Stromal cell of bone marrow (primary cell): ENCODE measurements around the gene CSN3.
"Not testable (repeated sequence)": the region's sequence is repeated elsewhere in the genome, so short reads cannot be mapped to it uniquely, and the experiment has no call there.

ENCODE experiments used
- DNase-seq: peaks from one replicate; pipeline ENCODE4 v3.0.0-alpha.2; 2012; ENCODE audit warnings: low read depth

The CSN3 gene, protein sequence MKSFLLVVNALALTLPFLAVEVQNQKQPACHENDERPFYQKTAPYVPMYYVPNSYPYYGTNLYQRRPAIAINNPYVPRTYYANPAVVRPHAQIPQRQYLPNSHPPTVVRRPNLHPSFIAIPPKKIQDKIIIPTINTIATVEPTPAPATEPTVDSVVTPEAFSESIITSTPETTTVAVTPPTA

DNA sequence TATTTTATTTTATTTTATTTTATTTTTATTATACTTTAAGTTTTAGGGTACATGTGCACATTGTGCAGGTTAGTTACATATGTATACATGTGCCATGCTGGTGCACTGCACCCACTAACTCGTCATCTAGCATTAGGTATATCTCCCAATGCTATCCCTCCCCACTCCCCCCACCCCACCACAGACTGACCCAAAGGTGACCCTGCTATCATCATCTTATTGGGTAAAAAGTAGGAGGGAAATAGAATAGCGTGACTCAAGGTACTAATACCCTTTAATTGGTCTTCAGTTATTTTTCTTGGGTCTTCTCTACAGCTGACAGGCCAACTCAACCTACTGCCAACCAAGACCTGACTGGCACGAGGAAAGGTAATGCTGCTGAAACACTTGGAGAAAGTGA lies at the start of gene CSN3:
Gene CSN3, plus strand, starts transcription at position 301 of the 400 bp plus-strand sequence. CDS start 2,223 bp downstream, outside the sequence.
- DNase-seq: not testable (repeated sequence)

DNA sequence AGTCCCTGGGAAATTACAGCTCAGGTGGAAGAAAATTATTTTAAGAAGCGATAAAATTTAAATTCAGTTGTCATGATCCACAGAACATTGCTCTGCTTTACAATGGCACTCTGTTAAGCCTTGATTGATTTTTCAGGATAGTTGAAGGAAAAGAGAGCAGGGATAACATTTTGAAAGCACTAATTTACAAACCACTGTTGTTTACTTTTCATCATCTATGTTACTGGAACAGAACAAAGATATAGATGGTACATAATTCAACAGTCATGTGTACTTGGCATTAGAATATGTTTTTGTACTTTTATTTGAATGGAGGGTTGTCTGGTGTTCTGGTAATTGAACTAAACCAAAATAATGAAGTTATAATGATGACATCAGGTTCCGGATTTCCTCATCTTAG lies 49.5 kb upstream of the CSN3 start:
- DNase-seq: no peak

DNA sequence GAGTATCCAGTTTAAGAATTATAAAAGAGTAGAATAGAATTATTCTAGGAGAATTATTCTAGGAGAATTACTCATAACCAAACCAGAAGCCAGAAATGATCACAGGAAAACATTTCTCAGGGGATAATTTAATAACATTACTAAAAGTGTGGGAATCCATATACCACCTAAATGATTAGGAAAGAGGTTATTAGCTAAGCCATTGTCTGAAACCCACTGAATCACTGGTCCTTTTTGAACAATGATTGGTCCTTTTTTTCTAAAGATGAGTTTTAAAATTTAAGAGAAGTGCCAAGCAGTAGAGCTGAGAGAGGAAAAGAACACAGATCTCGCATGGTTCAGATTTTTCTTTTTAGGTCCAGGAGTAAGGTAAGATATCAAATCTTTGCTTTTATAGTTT lies 47.0 kb upstream of the CSN3 start, which contains the start of gene ODAM:
Gene ODAM, plus strand, starts transcription at position 301 of the 400 bp plus-strand sequence. CDS start 819 bp downstream, outside the sequence.
- DNase-seq: no peak

DNA sequence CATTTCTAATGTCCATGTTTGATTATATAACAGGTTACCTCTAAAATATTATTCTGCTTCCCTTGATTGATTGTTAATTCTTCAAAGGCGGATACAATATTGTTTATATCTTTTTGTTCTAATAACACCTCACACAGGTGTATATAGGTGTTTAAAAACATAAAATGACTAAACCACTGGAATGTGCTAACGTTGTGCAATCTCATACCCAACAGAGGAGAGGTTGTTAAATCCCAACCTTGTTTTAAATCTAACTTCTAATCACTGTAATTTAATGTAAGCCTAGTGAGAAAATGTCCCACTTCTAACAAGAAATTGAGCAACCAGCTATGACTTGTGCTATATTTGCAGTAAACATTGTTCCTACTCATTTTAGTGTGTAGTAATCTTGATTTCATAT lies 45.5 kb upstream of the CSN3 start:
- no peak for DNase-seq

DNA sequence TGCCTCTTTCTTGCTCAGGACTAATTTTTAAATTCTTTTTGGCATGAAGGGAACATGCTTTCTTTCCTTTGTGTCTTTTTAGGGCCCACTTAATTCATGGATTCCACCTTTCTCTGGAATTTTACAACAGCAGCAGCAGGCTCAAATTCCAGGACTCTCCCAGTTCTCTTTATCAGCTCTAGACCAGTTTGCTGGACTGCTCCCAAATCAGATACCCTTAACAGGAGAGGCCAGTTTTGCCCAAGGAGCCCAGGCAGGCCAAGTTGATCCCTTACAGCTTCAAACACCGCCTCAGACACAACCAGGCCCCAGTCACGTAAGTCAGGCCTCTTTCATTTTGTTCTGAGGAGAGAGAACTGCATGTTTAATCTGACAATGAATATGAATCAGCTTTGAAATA lies 44.6 kb upstream of the CSN3 start:
- no peak for DNase-seq

DNA sequence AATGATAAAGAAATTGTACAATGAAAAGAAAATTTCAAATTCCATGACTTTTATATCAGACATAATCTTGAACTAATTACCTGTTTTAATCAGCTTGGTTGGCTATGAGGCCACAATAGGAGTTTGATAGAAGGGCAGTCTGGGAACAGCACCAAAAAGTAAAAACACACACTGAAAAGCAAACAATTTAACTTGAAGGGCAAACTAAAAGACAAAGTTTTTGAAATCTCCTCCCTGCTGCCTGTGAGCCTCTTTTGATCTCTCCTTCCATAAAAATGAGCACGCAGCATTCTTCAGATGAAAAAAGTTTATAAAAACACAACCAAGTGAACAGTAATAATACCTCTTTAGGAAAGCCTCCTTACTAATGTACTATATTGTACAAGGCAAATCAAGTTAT lies 38.8 kb upstream of the CSN3 start:
- DNase-seq: no peak

DNA sequence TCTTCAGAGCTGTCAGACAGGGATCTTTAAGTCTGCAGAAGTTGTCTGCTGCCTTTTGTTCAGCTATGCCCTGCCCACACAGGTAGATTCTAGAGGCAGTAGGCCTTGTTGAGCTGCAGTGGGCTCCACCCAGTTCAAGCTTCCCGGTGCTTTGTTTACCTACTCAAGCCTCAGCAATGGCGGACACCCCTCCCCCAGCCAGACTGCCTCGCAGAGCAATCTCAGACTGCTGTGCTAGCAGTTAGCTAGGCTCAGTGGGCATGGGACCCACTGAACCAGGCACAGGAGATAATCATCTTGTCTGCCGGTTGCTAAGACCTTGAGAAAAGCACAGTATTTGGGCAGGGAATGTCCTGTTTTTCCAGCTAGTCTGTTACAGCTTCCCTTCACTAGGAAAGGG lies 29.6 kb upstream of the CSN3 start:
- DNase-seq: not testable (repeated sequence)

DNA sequence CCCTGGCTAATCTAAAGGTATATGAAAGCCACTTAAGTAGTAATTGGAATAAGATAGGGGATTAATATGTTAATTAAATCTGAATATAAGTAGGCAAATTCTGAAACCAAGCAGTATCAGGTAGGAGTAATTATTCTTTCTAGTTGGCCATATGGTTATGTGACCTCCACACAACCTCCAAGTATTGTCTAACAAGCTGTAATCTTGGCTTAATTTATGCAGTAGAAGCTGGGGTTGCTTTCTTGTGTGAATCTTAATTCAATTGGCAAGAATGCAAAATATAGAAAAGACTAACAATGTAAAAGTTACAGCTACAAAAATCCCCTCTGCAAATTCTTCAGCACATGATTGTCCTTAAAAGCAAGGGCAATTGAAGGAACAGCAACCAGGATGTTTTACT lies 26.3 kb upstream of the CSN3 start:
- DNase-seq: not testable (repeated sequence)

DNA sequence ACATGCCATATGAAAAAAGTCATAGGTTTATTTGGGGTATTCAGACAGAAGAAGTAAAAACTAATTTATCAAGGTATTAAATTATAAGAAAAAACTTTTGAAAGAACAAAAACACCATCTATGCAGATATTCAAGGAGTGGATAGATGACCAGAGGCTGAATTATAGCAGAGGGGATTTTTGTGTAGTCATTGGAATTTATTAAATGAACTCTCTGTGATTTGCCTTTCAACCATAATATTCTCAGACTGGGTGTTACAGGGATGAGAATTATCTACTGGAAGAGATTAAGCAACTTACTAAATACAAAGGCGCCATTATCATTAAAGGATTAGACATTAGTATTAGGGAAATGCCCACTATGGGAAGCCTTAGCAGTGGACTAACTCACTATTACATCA lies 25.8 kb upstream of the CSN3 start:
- DNase-seq: not testable (repeated sequence)

DNA sequence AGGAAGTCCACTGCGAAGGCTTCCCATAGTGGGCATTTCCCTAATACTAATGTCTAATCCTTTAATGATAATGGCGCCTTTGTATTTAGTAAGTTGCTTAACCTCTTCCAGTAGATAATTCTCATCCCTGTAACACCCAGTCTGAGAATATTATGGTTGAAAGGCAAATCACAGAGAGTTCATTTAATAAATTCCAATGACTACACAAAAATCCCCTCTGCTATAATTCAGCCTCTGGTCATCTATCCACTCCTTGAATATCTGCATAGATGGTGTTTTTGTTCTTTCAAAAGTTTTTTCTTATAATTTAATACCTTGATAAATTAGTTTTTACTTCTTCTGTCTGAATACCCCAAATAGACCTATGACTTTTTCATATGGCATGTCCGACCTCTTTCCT lies 21.0 kb upstream of the CSN3 start:
- DNase-seq: not testable (repeated sequence)

DNA sequence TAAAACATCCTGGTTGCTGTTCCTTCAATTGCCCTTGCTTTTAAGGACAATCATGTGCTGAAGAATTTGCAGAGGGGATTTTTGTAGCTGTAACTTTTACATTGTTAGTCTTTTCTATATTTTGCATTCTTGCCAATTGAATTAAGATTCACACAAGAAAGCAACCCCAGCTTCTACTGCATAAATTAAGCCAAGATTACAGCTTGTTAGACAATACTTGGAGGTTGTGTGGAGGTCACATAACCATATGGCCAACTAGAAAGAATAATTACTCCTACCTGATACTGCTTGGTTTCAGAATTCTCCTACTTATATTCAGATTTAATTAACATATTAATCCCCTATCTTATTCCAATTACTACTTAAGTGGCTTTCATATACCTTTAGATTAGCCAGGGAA lies 20.6 kb upstream of the CSN3 start:
- DNase-seq: not testable (repeated sequence)

DNA sequence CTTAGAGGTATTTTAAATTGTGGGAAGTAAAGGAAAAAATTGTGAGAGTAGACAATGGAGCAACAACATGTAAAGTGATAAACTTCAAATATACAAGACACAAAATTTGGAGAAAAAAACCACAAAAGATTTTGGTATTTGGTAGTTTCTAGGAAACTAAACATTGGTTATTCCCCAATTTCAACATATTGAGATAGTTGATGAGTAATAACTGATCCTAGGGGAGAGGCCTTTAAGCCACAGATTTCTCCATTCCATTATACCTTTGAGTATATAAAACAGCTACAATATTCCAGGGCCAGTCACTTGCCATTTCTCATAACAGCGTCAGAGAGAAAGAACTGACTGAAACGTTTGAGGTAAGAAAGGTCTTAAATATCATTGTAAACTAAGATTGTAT lies 16.6 kb upstream of the CSN3 start, which contains the start of gene FDCSP:
Gene FDCSP, plus strand, starts transcription at position 301 of the 400 bp plus-strand sequence. CDS start 5,071 bp downstream, outside the sequence.
- DNase-seq: no peak

DNA sequence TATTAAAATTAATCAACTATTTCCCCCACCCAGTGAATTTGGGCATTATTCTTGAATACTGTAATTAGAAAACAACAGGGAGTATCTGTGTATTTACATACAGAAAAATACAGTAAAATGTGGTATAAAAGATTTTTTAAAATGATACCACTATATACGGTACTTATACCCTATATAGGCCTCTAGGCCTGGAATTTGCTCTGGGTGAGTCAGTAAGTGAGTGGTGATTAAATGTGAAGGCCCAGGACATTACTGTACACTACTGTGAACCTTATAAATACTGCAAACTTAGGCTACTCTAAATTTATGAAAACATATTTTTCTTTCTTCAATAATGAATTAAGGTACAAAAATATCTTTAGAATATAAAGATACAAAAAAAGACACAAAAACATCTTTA lies 6.3 kb upstream of the CSN3 start:
- DNase-seq: no peak

DNA sequence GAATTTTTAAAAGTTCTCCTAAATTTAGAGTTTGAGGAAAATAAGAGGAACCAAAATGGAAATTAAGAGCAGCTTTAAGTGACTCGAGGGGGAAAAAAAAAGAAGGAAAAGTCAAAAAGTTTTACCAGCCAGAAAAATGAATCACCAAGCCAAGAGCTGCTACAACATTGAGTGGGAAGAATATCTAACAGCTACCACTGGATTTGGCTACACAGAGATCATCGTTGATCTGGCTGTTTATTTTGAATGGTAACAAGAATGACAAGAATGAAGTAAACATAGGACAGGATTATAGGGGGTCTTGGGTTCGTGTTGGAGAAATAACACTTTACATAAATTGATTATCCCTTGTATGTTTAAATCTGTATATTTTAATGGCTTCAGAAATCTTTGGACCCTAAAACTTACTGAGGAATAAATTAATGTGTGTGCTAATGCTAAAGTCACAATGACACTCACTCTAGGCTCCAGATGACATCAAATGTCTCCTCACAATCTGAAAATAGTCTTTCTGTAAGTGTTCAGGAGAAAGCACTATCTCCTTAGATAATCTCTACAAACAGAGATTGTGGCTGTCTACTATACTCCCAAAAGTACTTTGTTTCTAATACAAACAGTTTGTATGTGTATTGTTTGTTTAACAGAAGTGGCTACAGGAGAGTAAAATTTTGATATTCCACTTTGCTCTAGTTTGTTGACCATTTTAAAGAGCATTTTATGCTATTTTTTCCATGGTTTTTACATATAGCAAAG lies 3.1 kb upstream of the CSN3 start:
- no peak for DNase-seq

DNA sequence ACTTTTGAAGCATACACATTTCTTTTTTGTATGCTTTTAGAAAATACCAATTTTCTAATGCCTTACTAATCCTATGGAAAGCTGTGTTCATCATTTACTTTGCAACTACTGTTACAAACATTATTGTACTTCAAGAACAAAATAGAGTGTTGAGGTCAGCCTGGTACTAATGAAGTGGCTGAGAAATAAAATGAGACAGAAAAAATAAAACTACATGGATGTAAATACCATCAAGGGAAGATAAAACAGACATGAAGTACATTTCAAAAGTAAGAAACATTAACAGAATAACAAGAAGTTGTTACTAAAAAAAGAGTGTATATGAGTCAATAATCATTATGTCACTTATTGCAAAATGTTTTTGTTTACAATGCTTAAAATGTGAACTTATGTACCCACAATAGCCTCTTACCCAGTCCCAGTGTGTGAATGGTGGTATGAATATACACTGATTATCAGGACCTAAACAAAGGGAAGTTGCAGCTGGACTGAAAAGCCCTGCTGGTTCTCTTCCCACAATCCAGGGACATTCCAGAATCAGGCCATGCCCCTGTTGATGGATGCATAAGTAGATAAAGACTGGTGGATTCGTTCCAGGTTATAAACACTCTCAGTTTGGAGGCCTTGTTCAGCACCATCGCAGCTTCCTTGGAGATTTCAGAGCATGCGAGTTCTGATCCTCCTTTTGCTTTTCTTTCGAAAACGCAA lies 2.4 kb upstream of the CSN3 start:
- no peak for DNase-seq

DNA sequence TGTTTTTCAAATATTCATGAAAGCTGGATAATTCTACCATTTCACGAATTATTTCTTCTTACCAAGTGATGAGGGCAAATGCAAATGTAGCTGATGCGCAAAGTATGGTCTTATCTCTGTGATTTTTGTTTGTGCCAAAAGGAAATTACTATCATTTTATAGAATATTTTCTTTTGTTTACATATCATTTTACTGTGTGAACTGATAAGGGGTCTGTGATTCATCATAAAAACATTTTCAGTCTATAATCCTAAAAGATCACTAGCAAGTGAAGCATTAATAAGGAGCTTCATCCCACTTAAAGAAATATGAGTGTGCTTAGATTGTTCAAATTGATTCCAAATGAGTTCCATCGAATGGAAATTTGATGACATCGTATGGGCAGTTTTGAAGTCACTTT lies 694 bp downstream of the CSN3 start:
- DNase-seq: no peak

DNA sequence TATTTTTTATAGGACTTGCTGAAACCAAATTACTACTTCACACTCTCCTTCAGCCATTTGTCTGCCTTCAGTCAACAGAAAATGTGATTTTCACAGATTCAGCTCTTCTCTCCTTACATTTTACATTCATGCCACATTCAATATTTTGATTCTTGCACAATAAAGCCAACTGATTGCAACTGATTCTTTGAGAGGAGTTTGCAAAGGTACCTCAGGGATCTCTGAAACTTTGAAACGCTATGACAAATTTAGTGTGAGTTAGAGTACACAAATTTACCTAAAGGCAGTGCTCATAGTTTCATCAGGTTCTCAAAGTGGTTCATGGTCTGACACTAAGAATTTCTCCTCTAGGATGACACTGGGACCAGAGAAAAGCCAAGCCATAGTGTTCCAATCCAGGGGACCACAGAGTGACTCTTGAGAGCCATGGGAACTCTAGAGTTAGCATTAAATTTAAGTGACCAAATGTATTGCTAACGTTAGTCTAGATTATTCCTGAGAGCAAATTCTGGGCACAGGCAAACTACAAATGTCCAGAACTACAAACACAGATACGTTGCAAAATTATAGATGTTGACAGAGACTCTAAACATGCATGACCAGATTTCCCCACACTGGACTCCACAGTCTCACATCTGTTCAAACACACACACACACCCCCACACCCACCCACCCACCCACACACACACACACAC lies 9.0 kb downstream of the CSN3 start:
- DNase-seq: no peak

DNA sequence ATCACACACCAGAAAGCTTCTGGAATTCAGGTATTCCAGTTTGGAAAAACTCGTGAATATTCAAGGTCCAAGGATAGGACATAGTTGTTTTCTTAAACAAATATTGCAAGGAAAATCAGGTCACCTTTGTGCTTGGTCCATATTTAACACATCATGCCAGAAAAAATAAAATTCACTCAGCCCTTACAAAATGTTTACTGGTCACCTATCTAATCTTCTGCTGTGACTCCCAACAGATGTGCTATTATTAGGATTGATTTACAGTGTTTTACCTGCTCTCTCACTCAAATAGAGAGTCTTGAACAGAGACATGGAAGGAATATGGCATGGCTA lies 9.5 kb downstream of the CSN3 start:
- no peak for DNase-seq

DNA sequence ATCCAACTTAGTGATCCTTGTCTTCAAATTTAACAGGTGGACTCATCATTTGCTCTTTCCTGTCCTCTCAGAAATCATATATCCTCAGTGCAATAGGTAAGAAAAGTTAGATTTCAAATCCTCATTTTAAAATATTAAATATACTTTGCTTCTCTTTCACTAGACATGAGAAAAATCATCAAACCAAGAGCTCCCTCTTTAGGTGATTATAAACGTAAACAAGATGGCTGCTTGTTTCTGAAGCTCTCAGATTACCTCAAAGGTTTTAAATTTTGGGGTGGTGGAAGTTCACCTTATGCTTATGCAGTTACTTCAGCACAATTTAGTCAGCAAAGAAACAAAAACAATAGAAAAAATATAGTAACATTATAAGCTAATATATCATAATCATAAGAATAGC lies 27.3 kb downstream of the CSN3 start:
- DNase-seq: no peak

DNA sequence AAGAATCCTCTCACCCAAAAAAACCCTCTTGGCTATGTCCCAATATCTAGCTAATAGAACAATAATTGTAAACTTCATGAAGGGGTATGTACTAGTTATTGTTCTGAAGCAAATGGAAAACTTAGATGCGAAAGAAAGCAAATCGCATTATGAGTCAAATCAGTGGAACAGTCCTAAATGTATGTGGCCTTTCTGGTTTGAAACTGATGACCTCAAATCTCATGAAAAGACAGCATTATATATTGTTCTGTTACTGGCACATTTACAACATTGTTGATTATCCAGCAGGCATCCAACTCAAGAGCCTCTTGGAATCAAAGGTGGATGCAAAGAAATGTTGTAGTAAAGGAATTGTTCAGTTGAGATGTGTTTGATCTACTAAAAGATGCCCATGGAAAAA lies 34.7 kb downstream of the CSN3 start:
- DNase-seq: no peak

DNA sequence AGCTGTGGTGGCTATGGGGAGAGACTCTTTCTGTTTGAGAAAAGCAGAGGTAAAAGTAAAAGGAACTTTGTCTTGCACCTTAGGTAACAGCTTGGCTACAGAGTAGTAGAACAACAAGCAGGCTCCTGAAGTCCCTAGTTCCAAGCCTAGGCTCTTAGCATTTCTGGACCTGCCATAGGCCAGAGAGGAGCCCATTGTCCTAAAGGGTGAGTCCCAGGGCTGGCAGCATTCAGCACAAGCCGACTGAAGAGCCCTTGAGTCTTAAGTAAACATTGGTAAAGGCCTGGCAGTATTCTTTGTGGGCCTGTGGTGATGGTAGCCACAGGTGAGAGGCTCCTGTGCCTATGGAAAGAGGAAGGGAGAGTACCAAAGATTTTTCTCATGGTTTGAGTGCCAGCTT lies 38.2 kb downstream of the CSN3 start:
- DNase-seq: no peak

DNA sequence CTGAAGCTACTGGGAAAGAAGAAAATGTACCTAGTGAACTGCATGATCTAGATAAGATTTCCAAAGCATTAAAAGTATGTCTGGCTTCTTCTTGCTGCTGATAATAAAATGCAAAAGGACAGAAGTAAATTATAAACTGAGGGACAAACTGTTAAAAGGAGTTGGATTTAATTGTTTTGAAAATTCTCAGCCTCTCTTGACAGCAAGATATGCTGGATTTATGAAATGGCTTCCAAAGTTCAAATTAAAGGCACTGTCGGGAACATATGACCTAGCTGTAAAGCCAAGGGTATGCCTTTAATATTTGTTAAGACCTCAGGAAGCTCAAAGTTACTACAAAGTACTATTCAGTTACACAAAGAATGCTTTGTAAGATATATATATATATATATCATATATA lies 46.3 kb downstream of the CSN3 start:
- DNase-seq: no peak

DNA sequence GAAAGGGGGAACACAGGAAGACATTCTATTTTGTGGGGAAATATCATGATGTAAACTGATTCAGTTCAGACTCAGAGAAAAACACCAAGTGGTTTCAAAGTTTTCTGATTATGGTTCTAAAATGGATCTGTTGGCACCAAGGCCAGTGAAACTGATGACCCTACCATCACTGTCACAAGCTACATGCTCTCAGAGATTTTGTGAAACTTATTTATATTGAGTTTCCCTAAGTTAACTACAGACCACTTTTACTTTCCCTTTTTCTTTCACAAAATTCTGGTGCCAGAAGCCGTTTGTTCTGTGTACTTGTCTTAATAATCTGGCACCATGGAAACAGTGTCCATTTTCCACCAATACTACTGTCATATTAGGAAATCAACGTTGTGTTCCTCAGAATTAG lies 48.9 kb downstream of the CSN3 start:
- no peak for DNase-seq
